PC-3 (cell line): ENCODE data around the gene STK38L. TPM values are rescaled to one million over a fixed set of nuclear protein-coding genes. Genes with fewer than 3 reads are reported as not detected.

Experiments used
- ATAC-seq: fragments of 200-7000 bp; cut with Tn5 transposase; 2 replicates; pipeline ENCODE4 v1.9.1; 2020; ENCODE audit warnings: mild to moderate bottlenecking, moderate library complexity
- BruUV-seq: library from RNA; stranded (reverse); fragments of 400-500 nt; replicated peaks from 2 replicates; lab custom pipeline; 2021; lab: Mats Ljungman, UMichigan
- CTCF ChIA-PET: fragments of 300-600 bp; sonication (Branson Sonifier 250); formaldehyde crosslinking; loops from one replicate; lab custom pipeline; 2022; ENCODE audit warnings: antibody characterized with exemption; lab: Charles Lee
- POLR2A ChIA-PET: fragments of 300-600 bp; sonication (Branson Sonifier 250); formaldehyde crosslinking; loops from one replicate; lab custom pipeline; 2022; ENCODE audit warnings: antibody characterized with exemption; ENCODE audit not compliant: unreplicated experiment; lab: Charles Lee
- DNase-seq: peaks from one replicate; pipeline ENCODE4 v3.0.0-alpha.2; 2015
- H2AFZ ChIP-seq: fragments of 300-600 bp; sonication (generic); 2 replicates; pipeline ENCODE4 v1.6.0; 2016; ENCODE audit warnings: antibody characterized with exemption, low read length
- H3F3A ChIP-seq: fragments of 300-600 bp; sonication (generic); one replicate; pipeline ENCODE4 v1.6.0; 2017; ENCODE audit warnings: antibody characterized with exemption, low read length, control low read depth, mild to moderate bottlenecking; ENCODE audit not compliant: unreplicated experiment
- H3K27ac ChIP-seq: fragments of 300-600 bp; sonication (generic); 2 replicates; pipeline ENCODE4 v1.5.1; 2016; ENCODE audit warnings: mild to moderate bottlenecking, low read length
- H3K27me3 ChIP-seq: fragments of 300-600 bp; sonication (generic); 2 replicates; pipeline ENCODE4 v1.6.1; 2016; ENCODE audit warnings: low read length, mixed read lengths
- H3K36me3 ChIP-seq: fragments of 300-600 bp; sonication (generic); 2 replicates; pipeline ENCODE4 v1.6.1; 2016; ENCODE audit warnings: low read depth, mixed run types, low read length, mixed read lengths
- H3K4me1 ChIP-seq: fragments of 300-600 bp; sonication (generic); 2 replicates; pipeline ENCODE4 v1.5.1; 2016; ENCODE audit warnings: low read length; ENCODE audit not compliant: insufficient read depth
- H3K4me2 ChIP-seq: fragments of 300-600 bp; sonication (generic); 2 replicates; pipeline ENCODE4 v1.6.0; 2016; ENCODE audit warnings: low read length
- H3K4me3 ChIP-seq: fragments of 300-600 bp; sonication (generic); 2 replicates; pipeline ENCODE4 v1.5.1; 2016; ENCODE audit warnings: mild to moderate bottlenecking, low read length, mixed read lengths
- H3K79me2 ChIP-seq: fragments of 300-600 bp; sonication (generic); 2 replicates; pipeline ENCODE4 v1.6.1; 2017; ENCODE audit warnings: low read length, mixed read lengths
- H3K9ac ChIP-seq: fragments of 300-600 bp; sonication (generic); 2 replicates; pipeline ENCODE4 v1.6.0; 2016; ENCODE audit warnings: mild to moderate bottlenecking, low read length
- H3K9me2 ChIP-seq: fragments of 300-600 bp; sonication (generic); replicated peaks from 2 replicates; pipeline ENCODE4 v1.6.1; 2016; ENCODE audit warnings: mixed run types, low read length, mixed read lengths
- H3K9me3 ChIP-seq: fragments of 300-600 bp; sonication (generic); 2 replicates; pipeline ENCODE4 v1.6.1; 2016; ENCODE audit warnings: low read length, mixed read lengths
- H4K20me1 ChIP-seq: fragments of 300-600 bp; sonication (generic); 2 replicates; pipeline ENCODE4 v1.6.1; 2016; ENCODE audit warnings: low read length, mixed read lengths
- CTCF ChIP-seq: fragments of 300-600 bp; sonication (generic); conservative IDR thresholded peaks from 2 replicates; pipeline ENCODE4 v1.5.1; 2017; ENCODE audit warnings: antibody characterized with exemption, low read depth, mild to moderate bottlenecking, low read length
- EZH2 ChIP-seq: fragments of 300-600 bp; sonication (generic); IDR thresholded peaks from one replicate; pipeline ENCODE4 v1.6.1; 2017; ENCODE audit warnings: antibody characterized with exemption, mild to moderate bottlenecking, low read length; ENCODE audit not compliant: unreplicated experiment
- EZH2phosphoT487 ChIP-seq: fragments of 300-600 bp; sonication (generic); IDR thresholded peaks from 2 replicates; pipeline ENCODE4 v1.6.1; 2018; ENCODE audit warnings: mild to moderate bottlenecking, antibody characterized with exemption, low read length, borderline replicate concordance
- intact Hi-C: fragments of 100-400 bp; cut with micrococcal nuclease; formaldehyde crosslinking; loops from 2 replicates; pipeline ENCODE4 v1.9.0; 2023
- total RNA-seq: library from RNA; depleted of rRNA; stranded (reverse); fragments of >200 nt; gene quantifications from 2 replicates; pipeline ENCODE4 v1.2.3, GENCODE V29; 2014

Gene STK38L
- total RNA-seq, 1 experiment from 2014 or later = 32.3 TPM

DNA sequence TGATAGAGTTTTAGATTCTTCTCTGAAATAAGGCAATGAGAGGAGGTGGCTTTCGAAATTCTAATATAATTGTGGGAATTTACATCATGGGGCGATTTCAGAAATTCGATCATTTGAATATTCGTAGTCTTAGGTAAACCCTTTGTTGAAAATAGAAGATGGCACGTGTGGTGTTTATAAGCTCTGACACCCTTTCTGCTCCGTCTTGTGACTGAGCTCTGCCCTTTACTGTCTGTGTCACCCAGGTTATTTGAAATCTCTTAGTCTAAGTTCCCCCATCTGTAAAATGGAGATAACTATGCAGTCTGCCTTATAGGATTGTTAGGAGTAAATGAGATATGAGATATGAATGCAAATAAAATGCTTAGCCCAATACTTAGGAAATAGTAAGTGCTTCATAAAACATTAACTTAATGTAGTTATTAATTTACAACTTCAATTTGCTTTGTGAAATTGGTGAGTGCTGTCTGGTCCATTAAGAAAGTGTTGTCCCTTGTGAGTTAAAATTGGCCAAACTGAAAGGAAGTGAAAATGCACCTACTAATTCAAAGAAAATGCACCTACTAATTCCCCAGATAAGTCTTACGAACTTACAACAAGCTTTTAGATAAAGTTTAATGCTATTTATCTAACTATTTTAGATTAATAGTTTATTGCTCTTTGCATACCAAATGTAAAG lies 90.1 kb downstream of the STK38L start:
- CTCF ChIA-PET = interaction anchor here (0.6 kb wide), 1 partner anchor 140 kb away, joined by 3 read pairs; no protein-coding TSS in a partner anchor
- no peaks in the 10 kb centered on the region for H3K9me3 ChIP-seq
- H3K4me2 ChIP-seq = peak overlapping the region; percentile 85
- 0 out of 2 replicates have a peak overlapping the region, but pooled peaks have one; percentile 15 for H2AFZ ChIP-seq
- no peaks in the 10 kb centered on the region for H4K20me1 ChIP-seq
- H3K9me2 ChIP-seq = no peaks in the 10 kb centered on the region
- H3K9ac ChIP-seq = peak overlapping the region; percentile 91
- TF ChIP-seq EZH2phosphoT487 (no peak), EZH2 (no peak), CTCF (no peak)
- H3K4me1 ChIP-seq = peaks cover 76% of the 10 kb centered on the region
- peaks cover 30% of the 10 kb centered on the region for H3F3A ChIP-seq
- DNase-seq (peak; percentile 32), ATAC-seq (no peak)
- H3K79me2 ChIP-seq = peaks cover 74% of the 10 kb centered on the region
- peak overlapping the region; percentile 83 for H3K4me3 ChIP-seq
- BruUV-seq = TSS peak; percentile 53
- peak overlapping the region; percentile 95 for H3K27ac ChIP-seq
- peaks cover 4% of the 10 kb centered on the region; the same call in 1 of the 2 replicates for H3K36me3 ChIP-seq
- intact Hi-C loops = loop anchor here (5.0 to 10.0 kb wide), 2 partner anchors 321 to 368 kb away; no protein-coding TSS in a partner anchor
- no peaks in the 10 kb centered on the region for H3K27me3 ChIP-seq
- POLR2A ChIA-PET = interaction anchor here (0.6 to 0.8 kb wide), 2 partner anchors 7 to 629 kb away, joined by 3 to 4 read pairs; no protein-coding TSS in a partner anchor

GRCh38 chr12:27334721-27335082 lies 90.6 kb downstream of the STK38L start:
- Histone ChIP-seq H3K9me2 (no peaks in the 10 kb centered on the region), H3K4me2 (peak overlapping the region; percentile 85), H2AFZ (no peak overlapping the region), H3K4me3 (peak overlapping the region; percentile 83), H3K79me2 (peaks cover 79% of the 10 kb centered on the region), H3K27ac (peak overlapping the region; percentile 95), H4K20me1 (no peaks in the 10 kb centered on the region), H3K4me1 (peaks cover 72% of the 10 kb centered on the region), H3F3A (peaks cover 30% of the 10 kb centered on the region), H3K36me3 (peaks cover 6% of the 10 kb centered on the region; the same call in 1 of the 2 replicates), H3K27me3 (no peaks in the 10 kb centered on the region), H3K9ac (peak overlapping the region; percentile 91), H3K9me3 (no peaks in the 10 kb centered on the region)
- ChIA-PET CTCF (interaction anchor here (0.6 kb wide), 1 partner anchor 319 kb away, joined by 4 read pairs; no protein-coding TSS in a partner anchor), POLR2A (interaction anchor here (0.5 to 1.0 kb wide), 5 partner anchors 27 to 640 kb away, joined by 3 to 5 read pairs (median 3); no protein-coding TSS in a partner anchor)
- DNase-seq = peak; percentile 36
- no TSS peak for BruUV-seq
- intact Hi-C loops = loop anchor here (1.0 to 10.0 kb wide), 5 partner anchors 9 to 368 kb away; no protein-coding TSS in a partner anchor
- no peak for TF ChIP-seq CTCF
- TF ChIP-seq EZH2 = no peak
- TF ChIP-seq EZH2phosphoT487 = no peak
- ATAC-seq = no peak
